Measurements from ENCODE around the gene CEP350.

The CEP350 gene

DNA sequence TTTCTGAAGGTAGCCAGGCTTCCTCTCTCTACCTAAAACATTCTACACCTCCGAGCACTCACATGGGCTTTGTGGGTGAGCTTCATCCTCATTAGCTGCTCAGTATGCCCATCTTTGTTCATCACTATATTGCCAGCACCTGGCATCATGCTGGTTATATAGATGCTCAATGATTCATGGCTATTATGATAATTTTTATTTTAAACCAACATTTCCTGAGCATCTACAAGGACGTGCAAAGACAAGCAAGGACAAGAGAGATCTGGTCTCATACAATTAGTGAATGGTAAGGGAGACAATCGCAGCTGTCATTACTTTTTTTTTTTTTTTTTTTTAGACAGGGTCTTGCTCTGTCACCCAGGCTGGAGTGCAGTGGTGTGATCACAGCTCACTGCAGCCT is 188.7 kb downstream of the CEP350 start:
- H3K4me1 ChIP-seq (ENCODE audit: control insufficient read depth, insufficient read depth, low read length) = peaks cover 3% of the 10 kb centered on the region
- no peaks in the 10 kb centered on the region for H3K27me3 ChIP-seq (ENCODE audit: control insufficient read depth in 1 of 2, insufficient read depth in 2 of 2, low read length in 2 of 2)
- no peak overlapping the region for H3K9ac ChIP-seq (ENCODE audit: low read length in 2 of 2)
- no peaks in the 10 kb centered on the region for H3K36me3 ChIP-seq (ENCODE audit: control insufficient read depth in 2 of 2, insufficient read depth in 2 of 2, low read length in 2 of 2)
- H3K27ac ChIP-seq (ENCODE audit: low read length) = no peak overlapping the region
- H3K9me3 ChIP-seq (ENCODE audit: control insufficient read depth in 2 of 2, low read length in 2 of 2) = no peaks in the 10 kb centered on the region
- H3K4me3 ChIP-seq (ENCODE audit: low read length in 2 of 2) = no peak overlapping the region

DNA sequence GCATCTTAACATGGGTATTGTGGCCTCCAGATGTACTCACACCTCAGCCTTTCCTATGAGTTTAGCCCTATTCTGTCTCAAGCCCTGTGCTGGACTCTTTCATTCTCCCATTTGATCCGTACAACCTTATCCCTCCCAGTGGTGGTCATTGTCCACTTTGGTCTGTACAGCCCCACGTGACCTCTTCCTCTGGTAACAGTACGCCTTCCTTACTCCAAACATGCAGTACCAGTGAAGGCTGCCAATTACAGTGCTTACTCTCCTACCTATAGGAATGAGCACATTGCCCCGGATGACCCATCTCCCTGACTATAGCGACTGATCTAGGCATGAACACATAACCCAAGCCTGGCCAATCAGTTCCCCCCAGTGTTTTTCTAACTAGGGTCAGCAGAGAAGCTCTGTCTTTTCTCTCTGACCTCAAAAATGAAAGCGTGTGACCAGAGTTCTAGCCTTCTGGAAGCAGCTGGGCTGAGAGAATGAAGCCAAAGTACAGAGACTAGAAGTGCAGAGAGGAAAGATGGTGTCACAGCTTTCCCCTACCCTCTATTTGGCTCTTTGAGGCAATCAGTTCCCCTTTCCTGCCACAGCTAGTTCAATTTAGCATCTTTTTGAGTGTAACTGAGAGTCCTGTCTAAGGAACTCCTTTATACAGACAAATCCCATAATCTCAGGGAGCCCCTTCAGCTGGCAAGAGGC is 190.2 kb downstream of the CEP350 start:
- no peaks in the 10 kb centered on the region for H3K9me3 ChIP-seq (ENCODE audit: control insufficient read depth in 2 of 2, low read length in 2 of 2)
- no peaks in the 10 kb centered on the region for H3K36me3 ChIP-seq (ENCODE audit: control insufficient read depth in 2 of 2, insufficient read depth in 2 of 2, low read length in 2 of 2)
- H3K9ac ChIP-seq (ENCODE audit: low read length in 2 of 2) = no peak overlapping the region
- peak overlapping the region; percentile 19 for H3K27ac ChIP-seq (ENCODE audit: low read length)
- no peak overlapping the region for H3K4me3 ChIP-seq (ENCODE audit: low read length in 2 of 2)
- no peaks in the 10 kb centered on the region for H3K27me3 ChIP-seq (ENCODE audit: control insufficient read depth in 1 of 2, insufficient read depth in 2 of 2, low read length in 2 of 2)
- H3K4me1 ChIP-seq (ENCODE audit: control insufficient read depth, insufficient read depth, low read length) = peaks cover 3% of the 10 kb centered on the region

DNA sequence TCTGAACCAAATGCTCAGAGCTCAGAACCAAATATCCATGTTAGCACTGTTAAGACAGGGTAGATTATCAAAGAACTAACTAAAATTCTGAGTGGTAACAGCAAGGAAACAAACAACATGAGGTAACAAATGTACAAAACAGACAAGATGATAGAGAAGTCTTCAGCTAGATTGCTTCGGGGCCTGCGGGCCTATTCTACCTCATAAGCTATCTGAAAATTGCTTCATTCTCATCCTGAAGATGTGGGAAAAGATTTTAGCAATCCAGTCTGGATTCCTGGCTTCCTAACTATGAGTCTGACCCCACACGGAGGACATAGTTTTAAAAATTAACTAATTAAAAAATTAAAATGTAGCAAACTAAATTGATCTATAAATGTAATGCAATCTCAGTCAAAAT is 190.8 kb downstream of the CEP350 start:
- H3K4me3 ChIP-seq (ENCODE audit: low read length in 2 of 2) = no peak overlapping the region
- peak overlapping the region; percentile 19 for H3K27ac ChIP-seq (ENCODE audit: low read length)
- no peaks in the 10 kb centered on the region for H3K9me3 ChIP-seq (ENCODE audit: control insufficient read depth in 2 of 2, low read length in 2 of 2)

DNA sequence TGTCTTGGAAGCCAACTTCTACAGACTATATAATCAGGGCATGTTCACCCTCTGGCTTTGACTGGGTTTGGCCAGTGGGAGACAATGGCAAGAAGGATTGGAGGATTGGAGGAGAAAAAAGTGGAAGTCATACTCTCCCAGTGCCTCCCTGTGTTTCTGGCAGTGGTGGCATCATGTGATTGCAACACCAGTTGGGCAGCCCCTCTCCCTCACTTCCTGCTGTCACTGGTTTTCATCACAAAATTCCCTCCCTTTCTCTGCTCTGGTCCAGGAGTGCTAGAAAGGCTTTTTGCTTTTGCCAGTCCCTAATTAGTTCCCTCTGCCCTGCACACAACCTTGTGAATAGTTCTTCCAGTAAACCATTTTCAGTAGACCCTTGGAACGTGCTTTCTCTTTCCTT is 196.4 kb downstream of the CEP350 start:
- no peak overlapping the region for H3K9ac ChIP-seq (ENCODE audit: low read length in 2 of 2)
- H3K9me3 ChIP-seq (ENCODE audit: control insufficient read depth in 2 of 2, low read length in 2 of 2) = no peaks in the 10 kb centered on the region
- peaks cover 15% of the 10 kb centered on the region for H3K4me1 ChIP-seq (ENCODE audit: control insufficient read depth, insufficient read depth, low read length)
- H3K27me3 ChIP-seq (ENCODE audit: control insufficient read depth in 1 of 2, insufficient read depth in 2 of 2, low read length in 2 of 2) = no peaks in the 10 kb centered on the region
- no peak overlapping the region for H3K27ac ChIP-seq (ENCODE audit: low read length)
- no peak overlapping the region for H3K4me3 ChIP-seq (ENCODE audit: low read length in 2 of 2)
- H3K36me3 ChIP-seq (ENCODE audit: control insufficient read depth in 2 of 2, insufficient read depth in 2 of 2, low read length in 2 of 2) = no peaks in the 10 kb centered on the region

More for the DNA sequence above, 190.8 kb downstream of the CEP350 start:
- Histone ChIP-seq H3K4me1 (ENCODE audit: control insufficient read depth, insufficient read depth, low read length) (peaks cover 3% of the 10 kb centered on the region), H3K36me3 (ENCODE audit: control insufficient read depth in 2 of 2, insufficient read depth in 2 of 2, low read length in 2 of 2) (no peaks in the 10 kb centered on the region), H3K9ac (ENCODE audit: low read length in 2 of 2) (no peak overlapping the region), H3K27me3 (ENCODE audit: control insufficient read depth in 1 of 2, insufficient read depth in 2 of 2, low read length in 2 of 2) (no peaks in the 10 kb centered on the region)

GRCh38 chr1:180151508-180151907 is 196.9 kb downstream of the CEP350 start:
- peaks cover 20% of the 10 kb centered on the region for H3K4me1 ChIP-seq (ENCODE audit: control insufficient read depth, insufficient read depth, low read length)
- no peaks in the 10 kb centered on the region for H3K9me3 ChIP-seq (ENCODE audit: control insufficient read depth in 2 of 2, low read length in 2 of 2)
- no peaks in the 10 kb centered on the region for H3K36me3 ChIP-seq (ENCODE audit: control insufficient read depth in 2 of 2, insufficient read depth in 2 of 2, low read length in 2 of 2)
- H3K27me3 ChIP-seq (ENCODE audit: control insufficient read depth in 1 of 2, insufficient read depth in 2 of 2, low read length in 2 of 2) = no peaks in the 10 kb centered on the region
- H3K4me3 ChIP-seq (ENCODE audit: low read length in 2 of 2) = no peak overlapping the region
- H3K27ac ChIP-seq (ENCODE audit: low read length) = no peak overlapping the region
- H3K9ac ChIP-seq (ENCODE audit: low read length in 2 of 2) = no peak overlapping the region

- H3K27ac ChIP-seq (ENCODE audit: low read length) = no peak overlapping the region
- no peak overlapping the region for H3K9ac ChIP-seq (ENCODE audit: low read length in 2 of 2)
- no peaks in the 10 kb centered on the region for H3K27me3 ChIP-seq (ENCODE audit: control insufficient read depth in 1 of 2, insufficient read depth in 2 of 2, low read length in 2 of 2)
- H3K4me1 ChIP-seq (ENCODE audit: control insufficient read depth, insufficient read depth, low read length) = peaks cover 25% of the 10 kb centered on the region
- H3K36me3 ChIP-seq (ENCODE audit: control insufficient read depth in 2 of 2, insufficient read depth in 2 of 2, low read length in 2 of 2) = no peaks in the 10 kb centered on the region
- no peaks in the 10 kb centered on the region for H3K9me3 ChIP-seq (ENCODE audit: control insufficient read depth in 2 of 2, low read length in 2 of 2)
- no peak overlapping the region for H3K4me3 ChIP-seq (ENCODE audit: low read length in 2 of 2)
Measured at GRCh38 chr1:180152588-180152987, 198.0 kb downstream of the CEP350 start.

DNA sequence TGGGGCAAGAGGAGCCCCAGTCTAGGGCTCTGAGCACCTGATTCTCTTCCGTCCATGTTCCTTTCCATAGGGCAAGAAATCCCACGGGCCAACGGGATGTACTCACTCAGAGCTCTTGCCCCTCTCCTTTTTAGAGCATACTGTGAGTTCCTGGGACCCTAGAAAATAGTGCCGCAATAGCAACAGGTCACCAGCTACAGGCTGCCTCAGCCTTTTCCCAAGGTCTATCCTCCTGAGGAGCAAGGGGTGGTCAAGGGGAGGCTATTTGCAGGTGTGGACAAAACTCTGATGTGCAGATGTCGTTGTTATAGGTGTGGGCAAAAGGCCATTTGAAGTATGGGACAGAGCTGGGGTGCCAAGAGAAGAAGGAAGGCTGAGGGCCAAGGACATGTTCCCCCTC is 198.4 kb downstream of the CEP350 start:
- H3K4me1 ChIP-seq (ENCODE audit: control insufficient read depth, insufficient read depth, low read length) = peaks cover 27% of the 10 kb centered on the region
- no peak overlapping the region for H3K9ac ChIP-seq (ENCODE audit: low read length in 2 of 2)
- no peak overlapping the region for H3K4me3 ChIP-seq (ENCODE audit: low read length in 2 of 2)
- H3K9me3 ChIP-seq (ENCODE audit: control insufficient read depth in 2 of 2, low read length in 2 of 2) = no peaks in the 10 kb centered on the region
- H3K27me3 ChIP-seq (ENCODE audit: control insufficient read depth in 1 of 2, insufficient read depth in 2 of 2, low read length in 2 of 2) = no peaks in the 10 kb centered on the region
- H3K27ac ChIP-seq (ENCODE audit: low read length) = no peak overlapping the region
- no peaks in the 10 kb centered on the region for H3K36me3 ChIP-seq (ENCODE audit: control insufficient read depth in 2 of 2, insufficient read depth in 2 of 2, low read length in 2 of 2)

GRCh38 chr1:180154003-180154324 is 199.4 kb downstream of the CEP350 start:
- no peaks in the 10 kb centered on the region for H3K36me3 ChIP-seq (ENCODE audit: control insufficient read depth in 2 of 2, insufficient read depth in 2 of 2, low read length in 2 of 2)
- H3K4me3 ChIP-seq (ENCODE audit: low read length in 2 of 2) = peak overlapping the region; percentile 91 to 99
- H3K27ac ChIP-seq (ENCODE audit: low read length) = peak overlapping the region; percentile 86
- peak overlapping the region; percentile 92 to 99 for H3K9ac ChIP-seq (ENCODE audit: low read length in 2 of 2)
- peaks cover 27% of the 10 kb centered on the region for H3K4me1 ChIP-seq (ENCODE audit: control insufficient read depth, insufficient read depth, low read length)
- H3K27me3 ChIP-seq (ENCODE audit: control insufficient read depth in 1 of 2, insufficient read depth in 2 of 2, low read length in 2 of 2) = no peaks in the 10 kb centered on the region
- no peaks in the 10 kb centered on the region for H3K9me3 ChIP-seq (ENCODE audit: control insufficient read depth in 2 of 2, low read length in 2 of 2)

DNA sequence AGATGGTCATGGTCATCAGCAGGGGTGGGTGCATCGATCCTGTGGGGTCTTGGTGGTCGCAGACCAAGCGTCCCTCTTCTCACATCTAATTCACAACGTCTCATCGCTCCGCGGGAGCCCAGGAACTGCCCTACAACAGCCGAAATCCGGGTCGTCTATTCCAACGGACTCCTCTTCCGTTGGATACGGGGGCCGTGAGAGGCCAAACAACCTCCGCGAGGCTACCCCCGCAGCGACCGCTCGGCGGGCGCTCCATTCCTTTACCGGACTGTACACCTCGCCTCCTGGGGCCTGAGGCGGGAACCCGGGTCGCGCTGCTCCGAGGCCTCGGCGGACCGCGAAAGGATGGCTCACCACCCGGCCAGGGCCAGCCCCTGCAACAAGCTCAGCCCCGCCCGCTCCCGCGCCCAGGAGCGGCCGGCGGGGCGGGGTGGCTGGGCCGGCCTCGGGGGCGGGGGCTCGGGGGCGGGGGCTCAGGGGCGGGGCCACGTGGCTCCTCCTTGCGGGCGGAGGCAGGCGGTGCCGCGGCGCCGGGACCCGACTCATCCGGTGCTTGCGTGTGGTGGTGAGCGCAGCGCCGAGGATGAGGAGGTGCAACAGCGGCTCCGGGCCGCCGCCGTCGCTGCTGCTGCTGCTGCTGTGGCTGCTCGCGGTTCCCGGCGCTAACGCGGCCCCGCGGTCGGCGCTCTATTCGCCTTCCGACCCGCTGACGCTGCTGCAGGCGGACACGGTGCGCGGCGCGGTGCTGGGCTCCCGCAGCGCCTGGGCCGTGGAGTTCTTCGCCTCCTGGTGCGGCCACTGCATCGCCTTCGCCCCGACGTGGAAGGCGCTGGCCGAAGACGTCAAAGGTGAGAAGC is 199.9 kb downstream of the CEP350 start, which contains the start of gene QSOX1:
Gene QSOX1 (plus strand): TSS at position 545 of the 857 bp plus-strand sequence. CDS start 39 bp downstream, at position 584.
- no peaks in the 10 kb centered on the region for H3K36me3 ChIP-seq (ENCODE audit: control insufficient read depth in 2 of 2, insufficient read depth in 2 of 2, low read length in 2 of 2)
- H3K9ac ChIP-seq (ENCODE audit: low read length in 2 of 2) = peak within 1 kb of the TSS; percentile 92 to 99
- peaks cover 27% of the 10 kb centered on the region for H3K4me1 ChIP-seq (ENCODE audit: control insufficient read depth, insufficient read depth, low read length)
- no peaks in the 10 kb centered on the region for H3K27me3 ChIP-seq (ENCODE audit: control insufficient read depth in 1 of 2, insufficient read depth in 2 of 2, low read length in 2 of 2)
- peak within 1 kb of the TSS; percentile 92 to 99 for H3K4me3 ChIP-seq (ENCODE audit: low read length in 2 of 2)
- H3K27ac ChIP-seq (ENCODE audit: low read length) = peak within 1 kb of the TSS; percentile 86
- no peaks in the 10 kb centered on the region for H3K9me3 ChIP-seq (ENCODE audit: control insufficient read depth in 2 of 2, low read length in 2 of 2)

DNA sequence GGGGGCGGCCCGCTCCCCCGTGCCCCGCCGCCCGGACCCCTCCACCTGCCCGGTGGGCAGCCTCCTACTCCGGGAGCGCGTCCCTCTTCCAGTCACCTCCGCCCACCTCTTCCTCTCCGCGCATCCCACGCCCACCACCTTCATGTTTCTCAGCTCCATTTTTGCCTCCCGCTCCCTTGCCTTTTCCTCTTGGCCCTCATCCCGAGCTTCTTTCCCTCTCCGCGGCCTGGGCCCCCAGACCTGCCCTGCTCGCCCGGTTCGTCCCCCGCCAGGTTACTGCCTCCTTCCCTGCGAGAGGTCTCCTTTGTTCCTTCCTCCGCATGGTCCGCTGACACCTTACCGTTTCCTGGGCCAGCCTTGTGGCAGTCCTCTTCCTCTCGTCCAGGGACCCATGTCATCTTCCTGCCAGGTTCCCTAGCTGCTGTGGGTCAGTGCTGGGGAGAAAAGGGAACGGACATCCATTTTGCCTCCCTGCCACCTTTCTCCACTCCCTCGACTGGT is 200.6 kb downstream of the CEP350 start:
- peak overlapping the region; percentile 92 to 99 for H3K4me3 ChIP-seq (ENCODE audit: low read length in 2 of 2)
- no peaks in the 10 kb centered on the region for H3K27me3 ChIP-seq (ENCODE audit: control insufficient read depth in 1 of 2, insufficient read depth in 2 of 2, low read length in 2 of 2)
- peaks cover 27% of the 10 kb centered on the region for H3K4me1 ChIP-seq (ENCODE audit: control insufficient read depth, insufficient read depth, low read length)
- H3K9me3 ChIP-seq (ENCODE audit: control insufficient read depth in 2 of 2, low read length in 2 of 2) = no peaks in the 10 kb centered on the region
- no peaks in the 10 kb centered on the region for H3K36me3 ChIP-seq (ENCODE audit: control insufficient read depth in 2 of 2, insufficient read depth in 2 of 2, low read length in 2 of 2)
- peak overlapping the region; percentile 18 for H3K27ac ChIP-seq (ENCODE audit: low read length)
- peak overlapping the region; percentile 75 to 79 for H3K9ac ChIP-seq (ENCODE audit: low read length in 2 of 2)
